HepG2 (cell line): ENCODE results near the gene H2AZ1. TPM values are rescaled to one million over a fixed set of nuclear protein-coding genes. Genes with fewer than 3 reads are reported as not detected.

Source experiments
- AHR ChIP-seq: IDR thresholded peaks from 2 replicates; pipeline ENCODE4 v1.6.1; 2018; ENCODE audit warnings: missing genetic modification reagents, missing compliant biosample characterization
- ELF1 ChIP-seq: sonication (generic); formaldehyde crosslinking; IDR thresholded peaks from 2 replicates; pipeline ENCODE4 v1.4.0; 2020; ENCODE audit warnings: missing genetic modification reagents
- SMC3 ChIP-seq: IDR thresholded peaks from 2 replicates; pipeline ENCODE4 v1.6.1; 2011; ENCODE audit warnings: low read length, improper control_type of control experiment
- YEATS4 ChIP-seq: sonication (generic); formaldehyde crosslinking; IDR thresholded peaks from 2 replicates; pipeline ENCODE4 v1.4.0; 2020; ENCODE audit warnings: missing genetic modification reagents, borderline replicate concordance
- ZEB1 ChIP-seq: IDR thresholded peaks from 2 replicates; pipeline ENCODE4 v1.6.1; 2012; ENCODE audit warnings: mild to moderate bottlenecking, low read depth, inconsistent platforms; ENCODE audit not compliant: insufficient replicate concordance
- ZMYM3 ChIP-seq: sonication (generic); formaldehyde crosslinking; IDR thresholded peaks from 2 replicates; pipeline ENCODE4 v1.5.1; 2020; ENCODE audit warnings: mild to moderate bottlenecking, missing genetic modification reagents
- ZNF235 ChIP-seq: sonication (generic); formaldehyde crosslinking; IDR thresholded peaks from 2 replicates; pipeline ENCODE4 v1.8.1; 2023; ENCODE audit warnings: mild to moderate bottlenecking, missing genetic modification reagents, borderline replicate concordance
- ZNF253 ChIP-seq: sonication (generic); formaldehyde crosslinking; IDR thresholded peaks from 2 replicates; pipeline ENCODE4 v1.8.0; 2022; ENCODE audit warnings: mild to moderate bottlenecking, missing genetic modification reagents, borderline replicate concordance
- ZNF33B ChIP-seq: sonication (generic); formaldehyde crosslinking; IDR thresholded peaks from 2 replicates; pipeline ENCODE4 v1.5.1; 2020; ENCODE audit warnings: mild to moderate bottlenecking, missing genetic modification reagents
- ZNF547 ChIP-seq: sonication (generic); formaldehyde crosslinking; IDR thresholded peaks from 2 replicates; pipeline ENCODE4 v1.5.1; 2020; ENCODE audit warnings: mild to moderate bottlenecking, missing genetic modification reagents
- ZNF775 ChIP-seq: sonication (generic); formaldehyde crosslinking; IDR thresholded peaks from 2 replicates; pipeline ENCODE4 v1.4.0; 2020; ENCODE audit warnings: missing genetic modification reagents, mild to moderate bottlenecking, moderate library complexity, borderline replicate concordance
- ZNF879 ChIP-seq: sonication (generic); formaldehyde crosslinking; IDR thresholded peaks from 2 replicates; pipeline ENCODE4 v1.8.1; 2023; ENCODE audit warnings: missing genetic modification reagents
- polyA plus RNA-seq, 8 experiments: library from polyadenylated mRNA; depleted of rRNA in 3 of 8; stranded (reverse) in 7 of 8; unstranded in 1 of 8; fragments of >200 nt; fragmentation: Illumina TruSeq in 4 of 8; extraction: Trizol in 4 of 8; gene quantifications; 2 replicates each; pipeline versions ENCODE4 v1.2.1 to v1.2.3, GENCODE V29; 2011 to 2016; ENCODE audit warnings: low read depth in 4 of 8, missing spikeins in 1 of 8, mixed read lengths in 1 of 8; ENCODE audit not compliant: insufficient read depth in 1 of 8
- total RNA-seq, 5 experiments: library from RNA; depleted of rRNA; stranded (reverse); fragments of >200 nt; fragmentation: Illumina TruSeq; extraction: Trizol; gene quantifications; 2 replicates each; pipeline ENCODE4 v1.2.3, GENCODE V29; 2016; ENCODE audit warnings: low read depth in 1 of 5
- TF ChIP-seq, protein P1 (sequence below): sonication (generic); formaldehyde crosslinking; IDR thresholded peaks from 2 replicates; pipeline ENCODE4 v1.5.0; 2020; ENCODE audit warnings: missing genetic modification reagents, mild to moderate bottlenecking, borderline replicate concordance
- TF ChIP-seq, protein P2 (sequence below): IDR thresholded peaks from 2 replicates; pipeline ENCODE4 v1.6.1; 2018; ENCODE audit warnings: missing genetic modification reagents, mild to moderate bottlenecking, missing compliant biosample characterization
- TF ChIP-seq, protein P3 (sequence below): sonication (generic); formaldehyde crosslinking; IDR thresholded peaks from 2 replicates; pipeline ENCODE4 v1.4.0; 2020; ENCODE audit warnings: missing genetic modification reagents
- TF ChIP-seq, protein P4 (sequence below): sonication (generic); formaldehyde crosslinking; IDR thresholded peaks from 2 replicates; pipeline ENCODE4 v1.4.0; 2020; ENCODE audit warnings: missing genetic modification reagents
- TF ChIP-seq, protein P5 (sequence below): sonication (generic); formaldehyde crosslinking; conservative IDR thresholded peaks from 2 replicates; pipeline ENCODE4 v1.8.0; 2022; ENCODE audit warnings: missing genetic modification reagents
- TF ChIP-seq, protein P6 (sequence below): sonication (generic); formaldehyde crosslinking; IDR thresholded peaks from 2 replicates; pipeline ENCODE4 v1.8.0; 2022; ENCODE audit warnings: mild to moderate bottlenecking, missing genetic modification reagents, moderate library complexity

Gene H2AZ1
- total and polyA plus RNA-seq, 2 of the 13 experiments (the other 11 are each of a cell fraction or from before 2014, with no cell fraction given): 301 to 574 TPM

DNA sequence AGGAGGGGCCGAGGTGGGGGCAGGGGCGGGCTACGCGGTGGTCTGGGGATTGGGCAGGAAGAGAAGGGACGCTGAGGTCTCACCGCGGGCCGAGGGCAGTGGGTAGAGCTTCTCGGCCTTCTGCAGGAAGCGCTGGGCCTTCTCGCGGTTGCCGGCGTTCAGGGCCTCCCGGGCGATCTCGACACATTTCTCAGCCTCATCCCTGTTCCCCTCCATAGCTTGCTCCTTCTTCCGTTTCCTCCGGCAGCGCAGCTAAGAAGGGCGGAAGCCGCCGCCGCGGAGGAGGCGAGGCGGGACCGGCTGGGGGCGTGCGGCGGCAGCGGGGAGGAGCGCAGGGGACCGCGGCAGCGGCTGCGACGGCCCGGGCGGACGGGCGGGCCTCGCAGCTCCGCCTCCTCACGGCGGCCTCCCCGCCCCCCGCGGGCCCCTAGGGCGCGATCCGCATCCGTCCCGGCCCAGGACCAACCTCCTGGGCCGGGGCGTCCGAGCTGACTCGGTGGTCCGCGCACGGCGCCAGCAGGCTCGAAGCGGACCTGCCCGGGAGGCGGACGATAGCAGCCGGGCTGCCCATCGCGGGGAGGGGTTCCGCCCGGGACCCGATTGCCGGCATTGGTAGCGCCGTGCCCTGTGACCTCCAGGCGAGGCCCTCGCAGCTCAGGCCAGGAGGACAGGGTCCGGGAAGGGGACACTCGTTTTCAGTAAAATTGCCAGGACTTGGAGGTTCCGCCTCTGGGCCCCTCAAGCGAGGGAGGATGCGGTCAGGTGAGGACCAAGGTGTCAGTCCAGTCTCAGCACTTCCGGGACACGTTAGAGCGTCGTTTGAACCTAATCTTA lies 3.5 kb downstream of the H2AZ1 start, which contains the start of gene DNAJB14 (continued):
- TF ChIP-seq, protein P1, sequence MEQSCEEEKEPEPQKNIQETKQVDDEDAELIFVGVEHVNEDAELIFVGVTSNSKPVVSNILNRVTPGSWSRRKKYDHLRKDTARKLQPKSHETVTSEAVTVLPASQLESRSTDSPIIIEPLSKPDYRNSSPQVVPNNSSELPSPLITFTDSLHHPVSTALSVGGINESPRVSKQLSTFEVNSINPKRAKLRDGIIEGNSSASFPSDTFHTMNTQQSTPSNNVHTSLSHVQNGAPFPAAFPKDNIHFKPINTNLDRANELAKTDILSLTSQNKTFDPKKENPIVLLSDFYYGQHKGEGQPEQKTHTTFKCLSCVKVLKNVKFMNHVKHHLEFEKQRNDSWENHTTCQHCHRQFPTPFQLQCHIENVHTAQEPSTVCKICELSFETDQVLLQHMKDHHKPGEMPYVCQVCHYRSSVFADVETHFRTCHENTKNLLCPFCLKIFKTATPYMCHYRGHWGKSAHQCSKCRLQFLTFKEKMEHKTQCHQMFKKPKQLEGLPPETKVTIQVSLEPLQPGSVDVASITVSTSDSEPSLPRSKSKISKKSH: no peak
- TF ChIP-seq, protein P2, sequence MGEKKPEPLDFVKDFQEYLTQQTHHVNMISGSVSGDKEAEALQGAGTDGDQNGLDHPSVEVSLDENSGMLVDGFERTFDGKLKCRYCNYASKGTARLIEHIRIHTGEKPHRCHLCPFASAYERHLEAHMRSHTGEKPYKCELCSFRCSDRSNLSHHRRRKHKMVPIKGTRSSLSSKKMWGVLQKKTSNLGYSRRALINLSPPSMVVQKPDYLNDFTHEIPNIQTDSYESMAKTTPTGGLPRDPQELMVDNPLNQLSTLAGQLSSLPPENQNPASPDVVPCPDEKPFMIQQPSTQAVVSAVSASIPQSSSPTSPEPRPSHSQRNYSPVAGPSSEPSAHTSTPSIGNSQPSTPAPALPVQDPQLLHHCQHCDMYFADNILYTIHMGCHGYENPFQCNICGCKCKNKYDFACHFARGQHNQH (CRISPR knock-in tag): no peak
- TF ChIP-seq, protein P3, sequence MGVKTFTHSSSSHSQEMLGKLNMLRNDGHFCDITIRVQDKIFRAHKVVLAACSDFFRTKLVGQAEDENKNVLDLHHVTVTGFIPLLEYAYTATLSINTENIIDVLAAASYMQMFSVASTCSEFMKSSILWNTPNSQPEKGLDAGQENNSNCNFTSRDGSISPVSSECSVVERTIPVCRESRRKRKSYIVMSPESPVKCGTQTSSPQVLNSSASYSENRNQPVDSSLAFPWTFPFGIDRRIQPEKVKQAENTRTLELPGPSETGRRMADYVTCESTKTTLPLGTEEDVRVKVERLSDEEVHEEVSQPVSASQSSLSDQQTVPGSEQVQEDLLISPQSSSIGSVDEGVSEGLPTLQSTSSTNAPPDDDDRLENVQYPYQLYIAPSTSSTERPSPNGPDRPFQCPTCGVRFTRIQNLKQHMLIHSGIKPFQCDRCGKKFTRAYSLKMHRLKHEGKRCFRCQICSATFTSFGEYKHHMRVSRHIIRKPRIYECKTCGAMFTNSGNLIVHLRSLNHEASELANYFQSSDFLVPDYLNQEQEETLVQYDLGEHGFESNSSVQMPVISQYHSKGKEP (CRISPR knock-in tag): no peak
- TF ChIP-seq ZNF33B (CRISPR knock-in tag) (0 out of 2 replicates have a peak, but pooled peaks have one; percentile 65), ZNF253 (peak; percentile 71; the same call in 1 of the 2 replicates), ZNF879 (no peak), ZNF235 (CRISPR knock-in tag) (no peak), SMC3 (no peak), ZMYM3 (CRISPR knock-in tag) (no peak; the same call in 1 of the 2 replicates), YEATS4 (peak; percentile 73), ZEB1 (no peak), ZNF775 (CRISPR knock-in tag) (0 out of 2 replicates have a peak, but pooled peaks have one; percentile 41), ELF1 (CRISPR knock-in tag) (peak; percentile 85), AHR (CRISPR knock-in tag) (no peak), ZNF547 (CRISPR knock-in tag) (no peak; the same call in 1 of the 2 replicates)
- TF ChIP-seq, protein P4, sequence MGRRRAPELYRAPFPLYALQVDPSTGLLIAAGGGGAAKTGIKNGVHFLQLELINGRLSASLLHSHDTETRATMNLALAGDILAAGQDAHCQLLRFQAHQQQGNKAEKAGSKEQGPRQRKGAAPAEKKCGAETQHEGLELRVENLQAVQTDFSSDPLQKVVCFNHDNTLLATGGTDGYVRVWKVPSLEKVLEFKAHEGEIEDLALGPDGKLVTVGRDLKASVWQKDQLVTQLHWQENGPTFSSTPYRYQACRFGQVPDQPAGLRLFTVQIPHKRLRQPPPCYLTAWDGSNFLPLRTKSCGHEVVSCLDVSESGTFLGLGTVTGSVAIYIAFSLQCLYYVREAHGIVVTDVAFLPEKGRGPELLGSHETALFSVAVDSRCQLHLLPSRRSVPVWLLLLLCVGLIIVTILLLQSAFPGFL: no peak
- TF ChIP-seq, protein P5, sequence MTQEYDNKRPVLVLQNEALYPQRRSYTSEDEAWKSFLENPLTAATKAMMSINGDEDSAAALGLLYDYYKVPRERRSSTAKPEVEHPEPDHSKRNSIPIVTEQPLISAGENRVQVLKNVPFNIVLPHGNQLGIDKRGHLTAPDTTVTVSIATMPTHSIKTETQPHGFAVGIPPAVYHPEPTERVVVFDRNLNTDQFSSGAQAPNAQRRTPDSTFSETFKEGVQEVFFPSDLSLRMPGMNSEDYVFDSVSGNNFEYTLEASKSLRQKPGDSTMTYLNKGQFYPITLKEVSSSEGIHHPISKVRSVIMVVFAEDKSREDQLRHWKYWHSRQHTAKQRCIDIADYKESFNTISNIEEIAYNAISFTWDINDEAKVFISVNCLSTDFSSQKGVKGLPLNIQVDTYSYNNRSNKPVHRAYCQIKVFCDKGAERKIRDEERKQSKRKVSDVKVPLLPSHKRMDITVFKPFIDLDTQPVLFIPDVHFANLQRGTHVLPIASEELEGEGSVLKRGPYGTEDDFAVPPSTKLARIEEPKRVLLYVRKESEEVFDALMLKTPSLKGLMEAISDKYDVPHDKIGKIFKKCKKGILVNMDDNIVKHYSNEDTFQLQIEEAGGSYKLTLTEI (CRISPR knock-in tag): no peak
- TF ChIP-seq, protein P6, sequence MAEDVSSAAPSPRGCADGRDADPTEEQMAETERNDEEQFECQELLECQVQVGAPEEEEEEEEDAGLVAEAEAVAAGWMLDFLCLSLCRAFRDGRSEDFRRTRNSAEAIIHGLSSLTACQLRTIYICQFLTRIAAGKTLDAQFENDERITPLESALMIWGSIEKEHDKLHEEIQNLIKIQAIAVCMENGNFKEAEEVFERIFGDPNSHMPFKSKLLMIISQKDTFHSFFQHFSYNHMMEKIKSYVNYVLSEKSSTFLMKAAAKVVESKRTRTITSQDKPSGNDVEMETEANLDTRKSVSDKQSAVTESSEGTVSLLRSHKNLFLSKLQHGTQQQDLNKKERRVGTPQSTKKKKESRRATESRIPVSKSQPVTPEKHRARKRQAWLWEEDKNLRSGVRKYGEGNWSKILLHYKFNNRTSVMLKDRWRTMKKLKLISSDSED (CRISPR knock-in tag): no peak
